Uterus (tissue), 4 donors: Measurements from ENCODE around the gene SLC2A14. TPM values are rescaled to one million over a fixed set of nuclear protein-coding genes. Genes with fewer than 3 reads are reported as not detected.
"Not testable (repeated sequence)": the region's sequence is repeated elsewhere in the genome, so short reads cannot be mapped to it uniquely, and the experiment has no call there.

Experiments used
- DNase-seq, 2 donors: peaks; one replicate each; pipeline ENCODE4 v3.0.0-alpha.2; 2019 to 2020
- H3K27ac ChIP-seq, 2 donors: fragments of 200-600 bp; sonication (generic); 1 replicate in 1 of 2; 2 replicates in 1 of 2; pipeline ENCODE4 v1.5.1; 2016 to 2018
- H3K27me3 ChIP-seq, 2 donors: fragments of 200-600 bp; sonication (generic); one replicate each; pipeline ENCODE4 v1.5.1; 2018 to 2019; ENCODE audit warnings: control low read depth in 1 of 2
- H3K36me3 ChIP-seq, 2 donors: fragments of 200-600 bp; sonication (generic); one replicate each; pipeline ENCODE4 v1.5.1; 2019; ENCODE audit warnings: control low read depth in 1 of 2
- H3K4me1 ChIP-seq, 2 donors: fragments of 200-600 bp; sonication (generic); one replicate each; pipeline ENCODE4 v1.5.1; 2018 to 2019; ENCODE audit warnings: control low read depth in 1 of 2
- H3K4me3 ChIP-seq, 2 donors: fragments of 200-600 bp; sonication (generic); 1 replicate in 1 of 2; 2 replicates in 1 of 2; pipeline ENCODE4 v1.5.1; 2018 to 2019; ENCODE audit warnings: mild to moderate bottlenecking in 1 of 2
- H3K9me3 ChIP-seq, 2 donors: fragments of 200-600 bp; sonication (generic); one replicate each; pipeline ENCODE4 v1.5.1; 2019; ENCODE audit warnings: control low read depth in 1 of 2
- CTCF ChIP-seq, 4 experiments: fragments of 200-600 bp in 2 of 4; fragments of 450-650 bp in 2 of 4; sonication (generic) in 2 of 4; IDR thresholded peaks; one replicate each; pipeline ENCODE4 v1.5.1; 2016 to 2019; ENCODE audit warnings: antibody characterized with exemption in 4 of 4, mild to moderate bottlenecking in 2 of 4, moderate library complexity in 1 of 4
- POLR2A ChIP-seq, 2 donors: fragments of 450-650 bp; IDR thresholded peaks; one replicate each; pipeline ENCODE4 v1.6.1; 2016; ENCODE audit warnings: antibody characterized with exemption in 2 of 2, mild to moderate bottlenecking in 1 of 2, moderate library complexity in 1 of 2
- intact Hi-C: fragments of 100-400 bp; cut with DNase I; formaldehyde crosslinking; loops from one replicate; pipeline ENCODE4 v1.15.1; 2023; ENCODE audit warnings: low total_unique reads
- total RNA-seq, 4 donors: library from RNA; depleted of rRNA in 3 of 4; stranded (reverse); fragments of >200 nt in 3 of 4; gene quantifications; one replicate each; pipeline versions ENCODE4 v1.1.0 to v1.2.4, GENCODE V29; 2014 to 2023
- donor health status: DM: yes; HTN: yes; CAD: no.

Gene SLC2A14
- total RNA-seq, 4 donors from 2014 or later = 0.90 to 1.2 TPM; not detected in 2

- TF ChIP-seq POLR2A (IDR thresholded peaks at IDR 0.05) (no peak), CTCF (IDR thresholded peaks at IDR 0.05) (no peak)
- Histone ChIP-seq H3K4me1 (no peaks in the 10 kb centered on the region), H3K27ac (no peak overlapping the region), H3K36me3 (no peaks in the 10 kb centered on the region), H3K9me3 (no peaks in the 10 kb centered on the region), H3K27me3 (no peaks in the 10 kb centered on the region), H3K4me3 (no peak overlapping the region)
- intact Hi-C loops = no loop called here
- DNase-seq = no peak
Observed at GRCh38 chr12:7797698-7798398, 74.9 kb downstream of the SLC2A14 start.

GRCh38 chr12:7797269-7797668, 75.4 kb downstream of the SLC2A14 start:
- H3K4me3 ChIP-seq, H3K4me1 ChIP-seq, H3K9me3 ChIP-seq, H3K36me3 ChIP-seq, DNase-seq, intact Hi-C loops, H3K27ac ChIP-seq, H3K27me3 ChIP-seq: not testable (repeated sequence)

GRCh38 chr12:7793211-7793610, 79.5 kb downstream of the SLC2A14 start:
- Histone ChIP-seq H3K9me3 (no peaks in the 10 kb centered on the region), H3K27me3 (no peaks in the 10 kb centered on the region), H3K4me1 (no peaks in the 10 kb centered on the region), H3K27ac (no peak overlapping the region), H3K36me3 (no peaks in the 10 kb centered on the region), H3K4me3 (no peak overlapping the region)
- DNase-seq = no peak
- intact Hi-C loops = no loop called here
- TF ChIP-seq POLR2A (IDR thresholded peaks at IDR 0.05) (no peak), CTCF (IDR thresholded peaks at IDR 0.05) (no peak)

- DNase-seq, H3K27me3 ChIP-seq, intact Hi-C loops, H3K27ac ChIP-seq, H3K4me3 ChIP-seq, H3K4me1 ChIP-seq, H3K36me3 ChIP-seq, H3K9me3 ChIP-seq: not testable (repeated sequence)
Observed at GRCh38 chr12:7788884-7789528, 83.7 kb downstream of the SLC2A14 start, which contains the start of gene NANOG. Gene NANOG (plus strand): TSS chr12:7789402. CDS start chr12:7789615, 213 bp downstream.

GRCh38 chr12:7788294-7788660, 84.4 kb downstream of the SLC2A14 start:
- DNase-seq = no peak
- H3K27ac ChIP-seq = no peak overlapping the region
- no peak overlapping the region for H3K4me3 ChIP-seq
- no peaks in the 10 kb centered on the region for H3K9me3 ChIP-seq
- intact Hi-C loops = no loop called here
- no peaks in the 10 kb centered on the region for H3K27me3 ChIP-seq
- no peaks in the 10 kb centered on the region for H3K4me1 ChIP-seq
- no peak for TF ChIP-seq CTCF (IDR thresholded peaks at IDR 0.05)
- TF ChIP-seq POLR2A (IDR thresholded peaks at IDR 0.05) = no peak
- no peaks in the 10 kb centered on the region for H3K36me3 ChIP-seq

GRCh38 chr12:7787574-7788293, 85.0 kb downstream of the SLC2A14 start:
- H3K36me3 ChIP-seq = no peaks in the 10 kb centered on the region
- no peak overlapping the region for H3K4me3 ChIP-seq
- TF ChIP-seq CTCF (IDR thresholded peaks at IDR 0.05) (no peak), POLR2A (IDR thresholded peaks at IDR 0.05) (no peak)
- H3K27me3 ChIP-seq = no peaks in the 10 kb centered on the region
- H3K9me3 ChIP-seq = no peaks in the 10 kb centered on the region
- no peak overlapping the region for H3K27ac ChIP-seq
- H3K4me1 ChIP-seq = no peaks in the 10 kb centered on the region
- intact Hi-C loops = no loop called here
- DNase-seq = no peak
